ENCODE measurements around the gene SPATA6. TPM values are rescaled to one million over a fixed set of nuclear protein-coding genes. Genes with fewer than 3 reads are reported as not detected.

SPATA6 gene
- total and polyA plus RNA-seq, 2 of the 8 experiments (the other 6 are each of a cell fraction or from before 2014, with no cell fraction given) = 2.4 to 17.2 TPM

DNA sequence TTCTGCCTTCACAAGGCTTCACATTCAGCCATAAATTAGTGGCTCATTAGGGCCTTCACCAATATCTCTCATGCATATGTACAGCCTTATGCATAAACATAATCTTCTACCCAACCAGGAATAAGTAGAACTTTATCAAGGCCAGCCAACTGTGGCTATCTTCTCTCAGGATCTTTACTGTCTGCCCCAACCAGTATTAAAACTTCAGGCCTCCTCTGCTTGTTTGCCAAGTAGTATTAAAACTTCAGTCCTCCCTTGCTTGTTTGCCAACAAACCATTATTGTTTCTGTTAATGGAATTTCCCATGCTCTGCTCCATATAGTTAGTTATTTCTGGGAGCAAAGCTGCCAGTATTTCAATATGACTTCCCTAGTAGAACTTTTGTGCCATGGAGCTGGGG lies 169.4 kb downstream of the SPATA6 start:
- H3K4me3 ChIP-seq (ENCODE audit: extremely low read depth in 1 of 4, insufficient read depth in 2 of 4, low read depth in 3 of 4, low read length in 4 of 4) = no peak overlapping the region
- POLR2A ChIA-PET (ENCODE audit: partially characterized antibody) = no interaction called here
- DNase-seq (ENCODE audit: low read depth in 1 of 2, low spot score in 2 of 2) (no peak), FAIRE-seq (no peak)
- no peak overlapping the region for H3K4ac ChIP-seq (replicated peaks; ENCODE audit: insufficient read length, low read depth, low read length)
- no peak overlapping the region for H3K14ac ChIP-seq (ENCODE audit: insufficient read length)
- TF ChIP-seq, protein P1, sequence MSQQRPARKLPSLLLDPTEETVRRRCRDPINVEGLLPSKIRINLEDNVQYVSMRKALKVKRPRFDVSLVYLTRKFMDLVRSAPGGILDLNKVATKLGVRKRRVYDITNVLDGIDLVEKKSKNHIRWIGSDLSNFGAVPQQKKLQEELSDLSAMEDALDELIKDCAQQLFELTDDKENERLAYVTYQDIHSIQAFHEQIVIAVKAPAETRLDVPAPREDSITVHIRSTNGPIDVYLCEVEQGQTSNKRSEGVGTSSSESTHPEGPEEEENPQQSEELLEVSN (IDR thresholded peaks at IDR 0.05) = no peak
- TF ChIP-seq CBX5 (IDR thresholded peaks at IDR 0.05; ENCODE audit: low read depth, low read length) = no peak
- TF ChIP-seq HDAC2 (IDR thresholded peaks at IDR 0.05; ENCODE audit: borderline replicate concordance in 1 of 2, low read depth in 2 of 2, low read length in 2 of 2) = no peak
- no peaks in the 10 kb centered on the region for H3K79me2 ChIP-seq (ENCODE audit: control insufficient read depth in 1 of 2, insufficient read depth in 2 of 2, low read length in 2 of 2)
- no peak overlapping the region for H3K27ac ChIP-seq (ENCODE audit: low read depth, low read length)
- H2BK15ac ChIP-seq (ENCODE audit: low read length) = no peak overlapping the region
- H3K56ac ChIP-seq (replicated peaks; ENCODE audit: insufficient read length, low read depth, low read length) = no peak overlapping the region
- H2AK5ac ChIP-seq (ENCODE audit: low read depth, low read length) = no peak overlapping the region
- no peaks in the 10 kb centered on the region for H3K27me3 ChIP-seq (replicated peaks in 1 of 4; ENCODE audit: control insufficient read depth in 3 of 4, extremely low read depth in 1 of 4, insufficient read depth in 3 of 4, low read length in 3 of 4)
- no peak overlapping the region for H4K91ac ChIP-seq (replicated peaks; ENCODE audit: insufficient read length, low read length)
- no peak overlapping the region for H4K8ac ChIP-seq (ENCODE audit: extremely low read depth, insufficient read depth, low read length)
- no peak overlapping the region for H2AFZ ChIP-seq (ENCODE audit: low read length)
- H2BK12ac ChIP-seq (ENCODE audit: low read depth, low read length) = no peak overlapping the region
- no peak overlapping the region for H3K18ac ChIP-seq (ENCODE audit: extremely low read depth, low read length)
- H3K23ac ChIP-seq (ENCODE audit: insufficient read length) = no peak overlapping the region
- no peak overlapping the region for H2BK120ac ChIP-seq (replicated peaks; ENCODE audit: low read depth, low read length)
- no peak overlapping the region for H4K5ac ChIP-seq (ENCODE audit: insufficient read length, low read depth, low read length)
- H2BK20ac ChIP-seq (ENCODE audit: low read length) = no peak overlapping the region
- H3K4me2 ChIP-seq (ENCODE audit: insufficient read depth in 1 of 2, low read depth in 2 of 2, low read length in 2 of 2) = no peak overlapping the region
- H2BK5ac ChIP-seq (ENCODE audit: low read depth, low read length) = no peak overlapping the region
- no peaks in the 10 kb centered on the region for H3K23me2 ChIP-seq (ENCODE audit: low read depth, low read length)
- H3K4me1 ChIP-seq (replicated peaks in 1 of 4; ENCODE audit: control insufficient read depth in 3 of 4, insufficient read depth in 4 of 4, low read length in 3 of 4) = no peaks in the 10 kb centered on the region
- no peaks in the 10 kb centered on the region for H4K20me1 ChIP-seq (replicated peaks in 1 of 2; ENCODE audit: control insufficient read depth in 1 of 2, insufficient read depth in 2 of 2, low read length in 2 of 2)
- no peak overlapping the region for H3K9ac ChIP-seq (replicated peaks in 1 of 4; ENCODE audit: extremely low read depth in 1 of 4, low read depth in 3 of 4, low read length in 3 of 4)
- no peaks in the 10 kb centered on the region for H3K79me1 ChIP-seq (ENCODE audit: low read depth, low read length)
- H3K36me3 ChIP-seq (ENCODE audit: control insufficient read depth in 2 of 4, insufficient read depth in 4 of 4, low read length in 3 of 4) = no peaks in the 10 kb centered on the region
- no peaks in the 10 kb centered on the region for H3K9me3 ChIP-seq (ENCODE audit: insufficient read depth in 2 of 2, low read depth in 1 of 2, low read length in 1 of 2)
- CTCF ChIA-PET (ENCODE audit: partially characterized antibody) = interaction anchor here (1.4 kb wide), 1 partner anchor 11 kb away, joined by 4 read pairs; no protein-coding TSS in a partner anchor

Measured in H1 (cell line).